Heart left ventricle (tissue), 13 donors: ENCODE data around the gene OLFML2B.

Source experiments
- POLR2A ChIP-seq, 2 donors: fragments of 450-650 bp; IDR thresholded peaks; one replicate each; pipeline ENCODE4 v1.6.1; 2017; ENCODE audit warnings: antibody characterized with exemption in 2 of 2, mild to moderate bottlenecking in 2 of 2, moderate library complexity in 2 of 2
- TF ChIP-seq, protein P1 (sequence below), 12 donors: fragments of 200-600 bp; sonication (generic) in 4 of 12; IDR thresholded peaks; one replicate each; pipeline versions ENCODE4 v1.5.0 to v1.8.0; 2018 to 2022; ENCODE audit warnings: antibody characterized with exemption in 12 of 12, mild to moderate bottlenecking in 5 of 12
- donor health status: ischemic (EF 13 %, LVEDD 7.1; RV severe dilation, severe dysfunction).
- donor health status: DM: no; HTN: yes; CAD: no.
- donor health status: DM: no; HTN: no; CAD: no.
- donor health status: ischemic (EF 25% LVEDD 6.9; RV normal size, moderate dysfunction).
- donor health status: ischemic (EF 25% LVEDD 5.7; RV mildly dilated, moderate dysfunction).
- donor health status: ischemic (EF 35%, LVEDD 5.7; RV mildly dilated, moderate dysfunction).
- donor health status: nonischemic (EF 11% LVEDD 7.7; RV severe dilation, severe dysfunction).
- donor health status: DM: yes; HTN: yes; CAD: no.
- donor health status: PGD.
- donor health status: ischemic (EF 29% LVEDD 5.4; RV normal size, mild dysfunction).
- donor health status: nonischemic (EF 23%, LVEDD 6.1; RV moderate dilation, normal function).

DNA sequence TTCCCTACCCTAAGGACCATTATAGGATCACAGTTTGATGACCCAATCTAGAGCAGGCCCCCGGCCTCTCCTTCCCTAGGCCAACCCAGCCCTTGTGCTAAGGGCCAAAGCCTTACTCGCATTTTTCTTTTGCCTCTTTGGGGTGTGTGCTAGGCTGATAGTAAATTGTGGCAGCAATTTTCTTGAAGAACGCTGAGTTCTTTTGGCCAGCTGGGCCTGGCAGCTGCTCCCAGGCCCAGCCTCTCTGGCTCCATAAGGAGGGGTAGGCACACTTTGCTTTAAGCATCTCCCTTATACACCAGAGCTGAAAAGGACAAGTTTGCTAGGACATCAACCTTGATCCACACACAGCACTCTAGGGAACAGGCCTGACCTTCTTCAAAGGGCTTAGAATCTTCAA lies 4.2 kb downstream of the OLFML2B start:
- no peak for TF ChIP-seq POLR2A (IDR thresholded peaks at IDR 0.05)
- TF ChIP-seq, protein P1, sequence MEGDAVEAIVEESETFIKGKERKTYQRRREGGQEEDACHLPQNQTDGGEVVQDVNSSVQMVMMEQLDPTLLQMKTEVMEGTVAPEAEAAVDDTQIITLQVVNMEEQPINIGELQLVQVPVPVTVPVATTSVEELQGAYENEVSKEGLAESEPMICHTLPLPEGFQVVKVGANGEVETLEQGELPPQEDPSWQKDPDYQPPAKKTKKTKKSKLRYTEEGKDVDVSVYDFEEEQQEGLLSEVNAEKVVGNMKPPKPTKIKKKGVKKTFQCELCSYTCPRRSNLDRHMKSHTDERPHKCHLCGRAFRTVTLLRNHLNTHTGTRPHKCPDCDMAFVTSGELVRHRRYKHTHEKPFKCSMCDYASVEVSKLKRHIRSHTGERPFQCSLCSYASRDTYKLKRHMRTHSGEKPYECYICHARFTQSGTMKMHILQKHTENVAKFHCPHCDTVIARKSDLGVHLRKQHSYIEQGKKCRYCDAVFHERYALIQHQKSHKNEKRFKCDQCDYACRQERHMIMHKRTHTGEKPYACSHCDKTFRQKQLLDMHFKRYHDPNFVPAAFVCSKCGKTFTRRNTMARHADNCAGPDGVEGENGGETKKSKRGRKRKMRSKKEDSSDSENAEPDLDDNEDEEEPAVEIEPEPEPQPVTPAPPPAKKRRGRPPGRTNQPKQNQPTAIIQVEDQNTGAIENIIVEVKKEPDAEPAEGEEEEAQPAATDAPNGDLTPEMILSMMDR (IDR thresholded peaks at IDR 0.05): no peak
